Activated CD8-positive, alpha-beta memory T cell treated with anti-CD3 and anti-CD28 coated beads, Interleukin-2, amount 50 U/mL, for 24 hours (primary cell): ENCODE measurements around the gene FGF22.
"Not testable (repeated sequence)": the region's sequence is repeated elsewhere in the genome, so short reads cannot be mapped to it uniquely, and the experiment has no call there.

ENCODE experiments used
- DNase-seq: peaks from one replicate; pipeline ENCODE4 v3.0.0-alpha.2; 2020; ENCODE audit errors: extremely low read depth

FGF22 gene

DNA sequence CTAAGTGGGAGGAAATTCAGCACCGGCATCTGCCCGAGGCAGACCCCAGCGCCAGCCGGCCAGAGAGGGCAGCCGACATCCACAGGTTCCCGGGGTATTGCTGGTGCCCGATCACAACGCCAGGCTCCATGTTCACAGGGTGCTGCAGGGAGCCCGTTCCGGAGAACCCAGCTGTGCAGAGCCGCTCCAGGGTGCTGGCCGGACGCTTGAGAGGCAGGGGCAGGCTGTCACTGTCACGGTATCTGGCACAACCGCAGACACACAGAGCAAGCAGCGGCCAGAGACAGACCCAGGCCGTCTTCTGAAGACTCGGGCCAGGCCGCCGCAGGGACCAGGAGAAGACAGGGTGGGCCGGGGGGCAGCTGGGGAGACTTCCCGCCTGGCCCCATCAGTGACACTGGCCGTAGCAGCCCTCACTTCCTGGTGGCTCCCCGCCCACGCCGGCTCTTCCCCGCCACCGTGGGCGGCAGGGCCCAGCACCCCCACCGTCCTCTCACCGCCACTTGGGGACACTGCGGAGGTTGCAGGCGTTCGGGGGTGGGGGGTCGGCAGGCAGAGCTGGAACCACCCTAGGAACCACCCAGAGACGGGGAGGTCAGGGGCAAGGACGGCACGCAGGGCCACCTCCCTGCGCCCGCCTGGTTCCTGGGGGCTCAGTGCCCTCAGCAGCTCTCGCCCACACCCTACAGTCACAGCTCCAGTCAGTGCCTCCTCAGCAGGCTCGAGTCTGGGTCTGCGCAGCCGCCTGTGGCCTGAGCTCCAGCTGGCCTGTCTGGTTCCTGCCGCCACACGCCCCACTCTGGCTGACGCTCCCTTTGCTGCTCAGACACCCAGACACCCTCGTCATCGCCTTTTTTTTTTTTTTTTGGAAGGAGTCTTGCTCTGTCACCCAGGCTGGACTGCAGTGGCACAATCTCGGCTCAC, 19.5 kb downstream of the FGF22 start:
- DNase-seq: no peak

DNA sequence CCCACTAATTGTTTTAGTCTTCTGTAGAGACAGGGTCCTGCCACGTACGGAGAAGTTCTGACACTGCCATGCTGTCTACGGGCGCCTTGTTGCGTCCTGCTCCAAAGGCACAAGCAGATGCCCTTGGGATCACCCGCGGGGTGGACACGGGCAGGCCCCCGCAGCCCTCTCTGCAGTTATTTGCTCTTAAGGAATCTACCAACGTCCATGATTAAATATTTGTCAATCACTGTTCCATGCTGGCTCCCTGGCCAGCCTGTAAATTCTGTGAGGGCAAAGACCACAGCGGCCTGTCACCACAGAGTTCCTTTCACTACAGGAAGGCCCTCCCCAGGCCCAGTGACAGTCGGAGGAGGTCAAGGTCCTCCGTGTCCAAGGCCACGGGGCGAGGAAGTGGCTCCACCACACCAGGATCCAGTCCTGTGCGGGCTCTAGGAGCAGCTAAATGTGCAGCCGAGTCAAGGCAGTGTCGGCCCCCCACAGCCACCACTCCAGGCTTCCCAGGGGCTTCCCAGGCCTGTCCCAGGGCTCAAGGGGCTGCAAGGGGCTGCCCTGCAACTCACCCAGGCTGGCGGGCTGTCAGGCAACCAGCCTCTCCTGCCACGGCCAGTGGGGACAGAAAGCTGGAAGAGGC, 21.2 kb downstream of the FGF22 start:
- DNase-seq: no peak

DNA sequence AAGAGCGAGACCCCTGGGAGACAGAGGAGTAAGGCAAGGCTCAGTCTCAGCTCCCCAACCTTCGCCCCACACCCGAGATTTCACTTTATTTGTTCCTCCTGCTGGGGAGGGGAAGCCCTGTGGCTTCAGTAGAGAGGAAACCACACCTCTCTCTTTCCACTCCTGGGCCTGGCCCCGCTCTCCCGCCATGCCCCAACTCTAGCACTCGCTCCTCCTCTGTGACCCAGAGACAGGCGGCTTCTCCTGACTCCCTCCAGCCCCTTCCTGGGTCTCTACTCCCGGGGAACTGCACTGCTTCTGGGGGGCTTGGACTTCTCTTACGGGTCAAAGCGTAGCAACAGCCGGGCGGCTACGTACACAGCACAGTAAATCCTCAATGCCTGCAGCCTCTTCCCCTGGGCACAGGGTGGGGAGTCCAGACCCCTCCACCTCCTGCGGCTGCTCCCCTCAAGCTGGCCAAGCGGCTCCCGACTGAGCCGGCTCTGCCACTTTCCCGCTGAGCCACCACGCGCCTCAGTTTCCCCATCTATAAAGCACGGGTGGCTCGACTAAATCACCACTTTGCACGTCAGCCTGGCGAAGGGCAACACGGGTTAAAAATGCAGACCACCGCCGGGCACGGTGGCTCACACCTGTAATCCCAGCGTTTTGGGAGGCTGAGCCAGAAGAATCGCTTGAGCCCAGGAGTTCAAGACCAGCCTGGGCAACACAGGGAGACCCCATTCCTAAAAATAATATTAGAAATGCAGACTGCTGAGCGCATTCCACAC, 21.9 kb downstream of the FGF22 start:
- no peak for DNase-seq

DNA sequence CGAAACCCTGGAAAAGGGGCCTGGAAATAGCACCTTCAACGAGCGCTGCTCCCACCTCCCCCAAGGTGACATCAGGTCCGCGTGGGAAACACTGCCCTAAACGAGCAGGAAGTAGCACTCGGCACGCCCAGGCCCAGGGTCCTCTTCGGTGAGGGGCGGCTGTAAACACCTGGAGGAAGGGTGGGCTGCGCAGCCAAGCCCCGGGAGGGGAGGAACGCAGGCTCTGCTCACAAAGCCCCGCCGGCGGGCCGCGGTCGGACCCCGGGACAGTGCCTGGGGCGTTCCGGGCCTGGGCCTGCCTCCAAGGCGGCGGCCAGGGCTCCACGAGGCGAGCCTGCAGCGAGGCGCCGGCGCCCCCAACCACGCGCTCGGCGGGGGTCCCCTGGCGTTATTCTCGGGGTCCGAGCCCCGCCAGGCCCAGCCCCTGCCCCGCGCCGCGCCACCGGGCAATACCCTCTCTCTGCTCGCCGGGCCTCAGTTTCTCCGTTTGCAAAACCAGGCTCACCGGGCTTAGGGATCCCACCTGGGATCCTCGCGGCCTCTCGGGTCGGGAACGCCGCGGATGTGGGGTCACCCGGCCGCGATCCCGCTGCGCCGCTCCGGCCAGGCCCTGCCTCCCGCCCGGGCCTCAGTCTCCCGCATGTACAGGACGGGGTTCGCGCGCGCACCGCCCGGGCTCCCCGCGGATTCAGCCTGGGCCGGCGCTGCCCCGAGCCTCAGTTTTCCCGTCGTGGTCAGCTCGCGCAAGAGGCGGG, 22.7 kb downstream of the FGF22 start:
- DNase-seq: no peak

- DNase-seq: peak; percentile 88
Measured at GRCh38 chr19:662962-663681, 23.4 kb downstream of the FGF22 start, which contains the start of gene RNF126. Gene RNF126 (minus strand): TSS chr19:663214. CDS start chr19:663121, 93 bp downstream.

DNA sequence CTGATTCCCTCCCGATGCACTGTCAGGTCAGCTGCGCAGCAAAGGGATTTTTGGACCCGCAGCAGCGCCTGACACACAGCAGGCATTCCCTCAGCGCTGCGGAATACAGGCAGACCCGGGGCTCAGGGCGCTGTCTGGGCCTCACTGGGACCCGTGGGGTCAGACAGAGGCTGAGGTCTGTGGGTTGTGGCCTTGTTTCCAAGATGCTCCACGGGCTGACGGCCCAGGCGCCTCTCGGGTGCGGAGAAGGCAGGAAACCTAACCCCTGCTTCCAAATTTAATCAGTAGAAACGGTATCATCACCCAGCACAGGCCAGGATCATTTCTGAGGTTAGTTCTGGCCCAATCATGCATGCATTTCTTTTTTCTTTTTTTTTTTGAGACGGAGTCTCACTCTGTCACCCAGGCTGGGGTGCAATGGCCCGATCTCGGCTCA, 24.0 kb downstream of the FGF22 start:
- DNase-seq: no peak

- no peak for DNase-seq
Measured at GRCh38 chr19:664913-665443, 25.3 kb downstream of the FGF22 start.

GRCh38 chr19:666985-667573, 27.4 kb downstream of the FGF22 start:
- DNase-seq: not testable (repeated sequence)

GRCh38 chr19:668675-669434, 29.2 kb downstream of the FGF22 start:
- DNase-seq: not testable (repeated sequence)

DNA sequence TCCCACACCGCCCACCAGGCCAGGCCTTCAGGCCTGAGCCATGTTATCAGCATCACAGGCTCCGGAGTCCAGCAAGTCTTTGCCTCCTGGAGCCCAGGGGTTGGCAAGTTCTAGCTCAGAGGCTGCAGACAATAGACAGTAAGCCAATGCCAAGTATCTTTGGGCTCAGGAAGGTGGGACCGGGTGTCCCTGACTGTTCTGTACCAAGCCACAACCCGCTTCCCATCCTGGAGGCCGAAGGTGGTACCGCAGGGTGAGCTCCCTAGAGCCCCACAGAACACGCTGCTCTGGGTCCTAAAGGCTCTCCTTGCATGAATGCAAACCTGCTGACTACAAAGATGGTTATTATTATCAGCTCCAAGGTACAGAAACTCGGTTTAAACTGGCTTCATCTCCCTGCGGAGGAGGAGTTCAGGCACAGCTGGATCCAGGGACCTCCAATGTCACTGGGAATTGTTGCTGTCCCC, 31.0 kb downstream of the FGF22 start:
- DNase-seq: no peak

- DNase-seq: no peak
Measured at GRCh38 chr19:674282-675151, 34.8 kb downstream of the FGF22 start.

DNA sequence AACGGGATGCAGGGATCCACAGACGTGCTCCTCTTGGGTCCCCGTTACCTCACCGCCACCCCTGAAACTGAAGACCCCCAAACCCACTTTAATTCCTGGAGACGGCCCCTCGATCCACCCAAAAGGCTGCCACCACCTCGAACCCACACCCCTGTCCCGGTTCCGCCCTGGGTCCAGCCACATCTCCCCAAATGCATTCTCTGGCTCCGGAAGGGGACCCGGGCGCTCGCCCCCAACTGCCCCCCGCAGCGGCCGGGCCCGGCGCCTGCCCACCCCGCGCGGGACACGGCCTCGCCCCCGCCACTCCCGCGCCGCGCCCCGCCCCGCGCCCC, 36.3 kb downstream of the FGF22 start:
- no peak for DNase-seq

DNA sequence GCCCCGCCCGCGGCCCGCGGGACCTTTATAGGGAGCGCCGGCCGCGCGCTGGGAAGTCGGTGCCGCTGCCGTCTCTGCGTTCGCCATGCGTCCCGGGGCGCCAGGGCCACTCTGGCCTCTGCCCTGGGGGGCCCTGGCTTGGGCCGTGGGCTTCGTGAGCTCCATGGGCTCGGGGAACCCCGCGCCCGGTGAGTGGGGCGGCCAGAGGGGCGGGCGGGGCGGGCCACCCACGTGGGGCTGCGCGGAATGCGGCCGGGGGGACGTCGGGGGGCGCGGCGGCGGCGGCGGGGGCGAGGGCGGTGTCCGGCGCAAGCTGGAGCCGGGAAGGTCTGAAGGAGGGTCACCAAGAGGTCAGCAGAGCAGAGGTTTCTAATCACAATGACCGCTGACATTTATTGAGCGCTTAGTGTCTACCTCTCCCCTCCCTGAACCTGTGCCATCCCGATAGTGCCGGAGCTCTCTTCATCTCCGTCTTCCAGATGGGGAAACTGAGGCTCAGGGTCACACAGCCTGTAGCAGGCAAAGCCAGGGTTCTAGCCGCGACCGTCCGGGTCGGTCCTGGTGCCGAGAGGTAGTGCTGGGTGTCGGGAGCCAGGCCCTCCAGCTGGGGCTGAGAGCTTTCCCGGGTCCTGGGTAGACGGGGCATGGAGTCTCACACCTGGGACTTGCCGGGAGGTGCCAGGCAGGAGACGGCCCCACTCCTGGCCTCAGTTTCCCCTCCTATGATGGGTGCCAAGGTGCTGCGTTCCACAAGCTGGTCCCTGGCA, 36.8 kb downstream of the FGF22 start, which contains the start of gene FSTL3:
TSS of gene FSTL3 (plus strand) at position 54 of the 767 bp plus-strand sequence. CDS start at position 86, 32 bp downstream.
- no peak for DNase-seq

GRCh38 chr19:677201-677600, 37.5 kb downstream of the FGF22 start:
- DNase-seq: no peak

DNA sequence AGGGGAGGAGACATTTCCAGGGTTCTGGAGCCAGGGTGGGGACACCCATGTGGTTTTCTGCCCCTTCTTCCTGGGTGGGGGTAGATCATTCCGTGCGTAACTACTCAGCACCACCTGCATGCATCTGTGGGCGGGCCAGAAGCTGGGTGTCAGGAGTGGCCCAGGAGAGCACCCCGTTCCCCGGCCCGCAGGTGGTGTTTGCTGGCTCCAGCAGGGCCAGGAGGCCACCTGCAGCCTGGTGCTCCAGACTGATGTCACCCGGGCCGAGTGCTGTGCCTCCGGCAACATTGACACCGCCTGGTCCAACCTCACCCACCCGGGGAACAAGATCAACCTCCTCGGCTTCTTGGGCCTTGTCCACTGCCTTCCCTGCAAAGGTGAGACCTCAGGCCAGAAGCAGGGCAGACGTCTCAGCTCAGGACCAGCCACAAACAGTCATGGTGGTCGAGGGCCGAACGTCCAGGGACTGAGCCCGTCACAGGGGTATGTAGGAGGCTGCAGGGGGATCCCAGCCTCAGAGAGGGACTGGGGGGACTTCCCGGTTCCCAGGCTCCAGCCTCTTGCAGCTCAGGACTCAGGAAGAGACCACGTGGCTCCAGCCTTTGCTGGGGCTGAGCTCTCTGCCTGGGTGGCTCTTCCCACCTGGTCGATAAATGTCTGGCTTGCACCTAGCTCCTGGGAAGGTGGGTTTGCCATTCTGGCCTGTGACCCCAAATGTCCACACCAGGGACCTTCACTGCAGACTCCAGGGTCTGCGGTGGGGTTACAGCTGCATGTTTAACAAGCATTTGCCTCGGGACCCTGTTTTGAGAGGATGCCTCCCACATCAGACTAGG, 38.1 kb downstream of the FGF22 start:
- DNase-seq: no peak

- no peak for DNase-seq
Measured at GRCh38 chr19:678791-679388, 39.2 kb downstream of the FGF22 start.
